Measurements from ENCODE around the gene LRRK1.

Gene LRRK1

DNA sequence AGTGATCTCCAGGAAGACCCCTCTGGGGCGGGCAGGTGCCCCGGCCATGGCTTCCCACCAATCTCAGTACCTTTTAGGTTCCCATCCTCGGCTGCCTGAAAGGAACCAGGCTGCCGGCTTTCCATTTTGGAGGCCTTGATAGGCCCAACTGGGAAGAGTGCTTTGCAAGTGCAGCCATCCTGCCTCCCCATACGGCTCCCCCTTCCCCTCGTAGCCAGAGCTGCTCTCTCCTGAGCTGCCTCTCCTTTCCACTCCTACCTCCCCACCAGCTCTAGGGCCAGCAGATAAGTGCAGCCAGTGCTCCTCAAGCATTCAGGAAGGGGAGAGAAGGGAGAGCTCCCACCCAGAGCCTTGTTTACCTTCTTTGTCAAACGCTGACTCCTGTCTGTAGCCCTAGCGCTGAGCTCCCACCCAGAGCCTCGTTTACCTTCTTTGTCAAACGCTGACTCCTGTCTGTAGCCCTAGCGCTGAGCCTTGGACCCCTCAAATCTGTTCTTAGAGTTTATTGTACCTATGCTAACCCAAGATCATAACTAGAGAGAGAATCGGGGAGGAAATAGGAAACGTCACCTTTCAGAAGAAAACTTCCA lies 133.0 kb downstream of the LRRK1 start:
- FAIRE-seq = no peak
- TF ChIP-seq, protein P1, sequence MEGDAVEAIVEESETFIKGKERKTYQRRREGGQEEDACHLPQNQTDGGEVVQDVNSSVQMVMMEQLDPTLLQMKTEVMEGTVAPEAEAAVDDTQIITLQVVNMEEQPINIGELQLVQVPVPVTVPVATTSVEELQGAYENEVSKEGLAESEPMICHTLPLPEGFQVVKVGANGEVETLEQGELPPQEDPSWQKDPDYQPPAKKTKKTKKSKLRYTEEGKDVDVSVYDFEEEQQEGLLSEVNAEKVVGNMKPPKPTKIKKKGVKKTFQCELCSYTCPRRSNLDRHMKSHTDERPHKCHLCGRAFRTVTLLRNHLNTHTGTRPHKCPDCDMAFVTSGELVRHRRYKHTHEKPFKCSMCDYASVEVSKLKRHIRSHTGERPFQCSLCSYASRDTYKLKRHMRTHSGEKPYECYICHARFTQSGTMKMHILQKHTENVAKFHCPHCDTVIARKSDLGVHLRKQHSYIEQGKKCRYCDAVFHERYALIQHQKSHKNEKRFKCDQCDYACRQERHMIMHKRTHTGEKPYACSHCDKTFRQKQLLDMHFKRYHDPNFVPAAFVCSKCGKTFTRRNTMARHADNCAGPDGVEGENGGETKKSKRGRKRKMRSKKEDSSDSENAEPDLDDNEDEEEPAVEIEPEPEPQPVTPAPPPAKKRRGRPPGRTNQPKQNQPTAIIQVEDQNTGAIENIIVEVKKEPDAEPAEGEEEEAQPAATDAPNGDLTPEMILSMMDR (IDR thresholded peaks at IDR 0.05; ENCODE audit: insufficient read depth, missing control alignments) = no peak
- no peak for DNase-seq (ENCODE audit: insufficient read length, low spot score)

DNA sequence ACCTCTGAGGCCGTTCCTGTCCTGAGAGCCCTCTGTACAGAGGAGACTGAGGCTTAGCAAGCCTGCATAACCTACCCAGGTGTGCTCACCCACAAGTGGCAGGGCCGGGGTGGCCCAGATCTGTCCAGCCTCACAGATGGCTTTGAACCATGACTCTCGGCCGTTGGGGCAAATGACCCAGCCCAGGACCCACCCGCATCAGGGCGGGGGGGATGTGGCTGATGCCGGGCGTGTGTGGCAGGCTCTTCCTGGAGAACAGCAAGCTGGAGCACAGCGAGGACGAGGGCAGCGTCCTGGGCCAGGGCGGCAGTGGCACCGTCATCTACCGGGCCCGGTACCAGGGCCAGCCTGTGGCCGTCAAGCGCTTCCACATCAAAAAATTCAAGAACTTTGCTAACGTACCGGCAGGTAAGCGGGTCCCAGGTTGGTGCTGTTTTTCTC lies 133.5 kb downstream of the LRRK1 start:
- FAIRE-seq = no peak
- DNase-seq (ENCODE audit: insufficient read length, low spot score) = no peak
- TF ChIP-seq, protein P1 (IDR thresholded peaks at IDR 0.05; ENCODE audit: insufficient read depth, missing control alignments) = no peak

DNA sequence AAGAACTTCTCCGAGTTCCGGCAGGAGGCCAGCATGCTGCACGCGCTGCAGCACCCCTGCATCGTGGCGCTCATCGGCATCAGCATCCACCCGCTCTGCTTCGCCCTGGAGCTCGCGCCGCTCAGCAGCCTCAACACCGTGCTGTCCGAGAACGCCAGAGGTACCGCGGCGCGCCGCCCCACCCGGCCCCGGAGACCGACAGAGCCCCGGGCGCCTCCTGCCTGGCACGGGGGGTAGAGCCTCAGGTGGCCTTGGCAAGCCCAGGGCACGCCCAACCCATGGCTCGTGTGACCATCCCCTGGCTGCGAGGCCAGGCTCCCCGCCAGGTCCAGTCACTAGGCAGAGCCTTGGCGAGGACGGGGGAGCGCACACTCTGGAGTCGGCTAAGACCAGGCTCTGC lies 134.1 kb downstream of the LRRK1 start:
- TF ChIP-seq, protein P1 (IDR thresholded peaks at IDR 0.05; ENCODE audit: insufficient read depth, missing control alignments) = no peak
- FAIRE-seq (no peak), DNase-seq (ENCODE audit: insufficient read length, low spot score) (no peak)

DNA sequence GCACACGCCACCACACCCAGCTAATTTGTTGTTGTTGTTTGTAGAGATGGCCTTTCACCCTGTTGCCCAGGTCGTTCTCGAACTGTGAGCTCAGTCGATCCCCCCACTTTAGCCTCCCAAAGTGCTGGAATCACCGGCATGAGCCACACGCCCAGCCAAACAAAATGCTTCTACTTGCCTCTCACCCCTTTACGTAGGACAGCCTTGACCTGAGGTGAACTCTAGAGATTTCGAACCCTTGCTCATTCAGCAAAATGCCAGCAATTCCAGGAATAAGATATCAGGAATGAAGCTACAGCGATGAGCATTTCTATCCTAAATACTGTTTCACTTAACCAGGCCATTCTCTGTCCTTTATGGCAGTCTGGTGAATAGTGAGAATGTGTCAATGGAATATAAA lies 135.0 kb downstream of the LRRK1 start:
- TF ChIP-seq, protein P1 (IDR thresholded peaks at IDR 0.05; ENCODE audit: insufficient read depth, missing control alignments) = no peak
- DNase-seq (ENCODE audit: insufficient read length, low spot score) (no peak), FAIRE-seq (no peak)

DNA sequence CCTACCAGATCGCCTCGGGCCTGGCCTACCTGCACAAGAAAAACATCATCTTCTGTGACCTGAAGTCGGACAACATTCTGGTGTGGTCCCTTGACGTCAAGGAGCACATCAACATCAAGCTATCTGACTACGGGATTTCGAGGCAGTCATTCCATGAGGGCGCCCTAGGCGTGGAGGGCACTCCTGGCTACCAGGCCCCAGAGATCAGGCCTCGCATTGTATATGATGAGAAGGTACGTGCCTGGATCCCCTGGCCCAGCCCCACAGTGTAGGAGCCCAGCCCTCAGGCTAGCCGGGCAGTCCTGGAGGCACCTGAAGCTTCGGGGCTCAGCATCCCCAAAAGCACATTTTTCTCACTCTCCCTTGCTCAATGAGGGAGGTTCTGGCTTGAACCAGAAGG lies 135.8 kb downstream of the LRRK1 start:
- no peak for DNase-seq (ENCODE audit: insufficient read length, low spot score)
- FAIRE-seq = no peak
- TF ChIP-seq, protein P1 (IDR thresholded peaks at IDR 0.05; ENCODE audit: insufficient read depth, missing control alignments) = no peak

DNA sequence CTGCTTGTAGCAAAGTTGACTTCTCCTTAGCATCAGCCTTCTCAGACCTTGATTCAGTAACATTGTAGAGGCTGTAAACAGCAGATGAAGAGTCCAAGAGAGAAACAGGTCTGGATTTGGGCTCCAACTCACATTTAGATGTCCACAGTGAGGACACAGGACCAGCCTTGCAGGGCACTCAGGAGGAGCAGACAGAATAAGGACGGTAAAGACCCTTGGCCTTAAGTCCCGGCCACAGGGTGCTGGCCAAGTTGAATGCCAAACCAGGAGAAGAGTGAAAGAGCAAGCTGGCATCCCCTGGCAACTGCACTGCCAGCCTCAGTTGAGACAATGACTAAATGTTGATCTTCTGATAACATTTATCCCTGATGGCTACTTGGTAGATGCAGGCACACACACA lies 136.3 kb downstream of the LRRK1 start:
- TF ChIP-seq, protein P1 (IDR thresholded peaks at IDR 0.05; ENCODE audit: insufficient read depth, missing control alignments) = no peak
- DNase-seq (ENCODE audit: insufficient read length, low spot score) = no peak
- FAIRE-seq = no peak

DNA sequence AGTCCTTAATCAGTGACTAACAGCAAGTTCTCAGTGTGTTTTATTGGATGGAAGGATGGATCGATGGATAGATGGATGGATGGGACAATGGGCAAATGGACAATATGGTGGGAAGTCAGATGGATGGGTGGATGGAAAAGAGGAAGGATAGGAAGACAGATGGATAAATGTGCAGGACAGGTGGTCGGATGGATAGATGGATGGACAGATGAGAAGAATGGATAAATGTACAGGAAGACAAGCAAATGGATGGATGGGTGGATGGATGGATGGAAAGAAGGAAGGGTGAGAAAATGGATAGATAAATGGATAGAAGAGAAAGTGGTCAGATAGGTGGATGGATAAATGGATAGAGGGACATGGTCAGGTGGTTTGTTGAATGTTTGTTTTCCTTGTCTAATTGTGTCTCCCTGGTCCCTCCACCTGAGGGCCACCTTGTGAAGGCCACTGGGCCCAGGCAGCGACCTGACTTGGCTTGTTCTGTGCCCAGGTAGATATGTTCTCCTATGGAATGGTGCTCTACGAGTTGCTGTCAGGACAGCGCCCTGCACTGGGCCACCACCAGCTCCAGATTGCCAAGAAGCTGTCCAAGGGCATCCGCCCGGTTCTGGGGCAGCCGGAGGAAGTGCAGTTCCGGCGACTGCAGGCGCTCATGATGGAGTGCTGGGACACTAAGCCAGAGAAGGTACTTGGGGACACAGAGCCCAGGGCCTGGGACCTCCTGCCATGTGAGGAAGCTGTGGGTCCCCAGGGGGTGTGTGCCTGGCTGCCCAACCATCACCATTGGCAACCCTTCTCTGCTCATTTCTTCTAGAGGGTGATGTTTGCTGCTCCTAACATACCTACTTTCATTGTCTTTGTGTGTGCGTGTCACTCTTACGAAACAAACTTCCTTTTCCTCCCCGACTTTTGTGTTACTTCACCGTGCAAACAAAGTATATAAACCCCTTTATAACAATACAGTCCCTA lies 137.5 kb downstream of the LRRK1 start:
- no peak for DNase-seq (ENCODE audit: insufficient read length, low spot score)
- no peak for FAIRE-seq
- TF ChIP-seq, protein P1 (IDR thresholded peaks at IDR 0.05; ENCODE audit: insufficient read depth, missing control alignments) = no peak
